Stimulated activated naive CD8-positive, alpha-beta T cell treated with anti-CD3 and anti-CD28 coated beads, Interleukin-15, amount 100 ng/mL, for 72 hours (primary cell): ENCODE measurements around the gene GSN.

Experiments used
- ATAC-seq: fragments of 150-1000 bp; cut with Tn5 transposase; 2 replicates; pipeline ENCODE4 v1.10.0; 2021; ENCODE audit warnings: mild to moderate bottlenecking, moderate library complexity
- DNase-seq, 2 donors: peaks; one replicate each; pipeline ENCODE4 v3.0.0; 2021 to 2022
- H3K27ac Mint-ChIP-seq, 2 donors: one replicate each; pipeline ENCODE4 v1.8.0; 2022; ENCODE audit warnings: mild to moderate bottlenecking in 2 of 2, mixed read lengths in 2 of 2, moderate library complexity in 2 of 2
- H3K27me3 Mint-ChIP-seq: one replicate; pipeline ENCODE4 v1.8.0; 2022; ENCODE audit warnings: mixed read lengths
- H3K4me1 Mint-ChIP-seq: one replicate; pipeline ENCODE4 v1.8.0; 2022; ENCODE audit warnings: mild to moderate bottlenecking, mixed read lengths
- H3K4me3 Mint-ChIP-seq, 2 donors: one replicate each; pipeline ENCODE4 v1.8.0; 2022; ENCODE audit warnings: mild to moderate bottlenecking in 2 of 2, mixed read lengths in 2 of 2, moderate library complexity in 1 of 2
- H3K9me3 Mint-ChIP-seq, 2 donors: one replicate each; pipeline ENCODE4 v1.8.0; 2022; ENCODE audit warnings: mixed read lengths in 2 of 2

GSN gene

DNA sequence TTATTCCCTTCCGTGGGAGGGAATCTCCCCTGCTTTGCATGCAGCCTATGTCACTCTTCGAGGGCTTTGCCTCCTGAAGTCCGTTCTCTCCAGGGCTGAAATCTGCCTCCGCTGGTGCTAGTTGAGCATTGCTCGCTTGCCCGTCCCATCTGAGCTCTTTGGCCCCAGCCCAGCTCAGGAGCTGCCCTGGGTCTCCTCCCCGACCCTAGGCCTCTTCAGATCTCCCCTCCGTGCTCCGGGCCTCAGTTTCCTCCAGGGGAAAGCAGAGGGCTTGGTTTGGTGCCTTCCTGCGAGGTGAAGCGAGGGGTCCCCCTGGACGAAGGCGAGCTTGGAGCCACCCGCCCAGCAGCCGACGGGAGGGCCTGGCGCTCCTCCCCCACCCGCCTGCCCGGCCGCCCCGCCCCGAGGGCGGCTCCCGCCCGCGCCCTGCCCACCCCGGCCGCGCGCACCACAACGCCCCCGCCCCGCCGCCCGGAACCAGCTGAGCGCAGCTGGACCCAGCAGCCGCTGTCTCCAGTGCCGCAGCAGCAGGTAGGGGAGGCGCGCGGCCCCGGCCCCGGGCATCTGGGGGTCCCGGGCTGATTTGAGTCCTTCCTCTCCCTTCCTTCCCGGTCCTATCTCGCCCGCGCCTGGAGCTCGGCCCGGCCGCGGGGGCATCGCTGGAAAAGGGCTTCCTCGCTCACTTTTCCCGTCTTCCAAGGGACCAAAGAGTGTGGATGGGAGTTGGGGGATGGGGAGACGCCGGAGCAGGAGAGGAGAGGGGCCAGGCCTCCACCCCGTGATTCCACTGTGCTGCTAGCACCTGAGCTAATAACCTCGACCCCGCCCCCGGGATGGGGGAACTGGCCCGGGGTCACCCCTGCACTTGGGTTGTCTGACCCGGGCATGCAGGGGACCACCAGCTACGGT is at the start of gene GSN:
GSN (plus strand) TSS at position 474 of the 909 bp plus-strand sequence. CDS start 33,810 bp downstream, outside the sequence.
- DNase-seq: peak; percentile 24 to 30
- Mint-ChIP-seq H3K4me1 (peaks cover 29% of the 10 kb centered on the region), H3K9me3 (no peaks in the 10 kb centered on the region), H3K4me3 (peak within 1 kb of the TSS; percentile 78 to 86), H3K27me3 (peaks cover 34% of the 10 kb centered on the region), H3K27ac (peak within 1 kb of the TSS; percentile 66 to 71)
- peak; percentile 87 for ATAC-seq

DNA sequence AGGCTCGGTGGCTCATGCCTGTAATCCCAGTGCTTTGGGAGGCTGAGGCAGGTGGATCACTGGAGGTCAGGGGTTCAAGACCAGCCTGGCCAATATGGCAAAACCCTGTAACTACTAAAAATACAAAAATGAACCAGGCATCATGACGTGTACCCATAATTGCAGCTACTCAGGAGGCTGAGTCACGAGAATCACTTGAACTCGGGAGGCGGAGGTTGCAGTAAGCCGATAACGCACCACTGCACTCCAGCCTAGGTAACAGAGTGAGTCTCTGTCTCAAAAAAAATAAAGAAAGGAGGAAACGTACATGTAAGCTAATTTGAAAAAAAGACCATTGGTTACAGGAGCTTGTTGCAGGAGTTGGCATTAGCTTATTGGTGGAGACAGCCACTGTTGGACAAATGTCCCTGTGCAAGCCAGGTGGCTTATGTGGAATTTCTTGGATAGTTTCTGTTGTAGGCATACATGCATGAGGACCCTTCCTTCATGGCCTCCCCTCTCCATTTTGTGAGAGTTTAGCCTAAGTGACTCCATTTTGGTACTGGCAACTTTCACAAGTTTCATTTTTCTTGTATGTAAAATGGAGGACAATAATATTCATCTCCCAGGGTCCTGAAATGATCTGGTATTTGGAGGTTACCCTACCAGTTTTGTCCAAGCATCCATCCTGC is 49.5 kb upstream of the GSN start:
- H3K27ac Mint-ChIP-seq: no peak overlapping the region
- H3K27me3 Mint-ChIP-seq: no peaks in the 10 kb centered on the region
- no peak overlapping the region for H3K4me3 Mint-ChIP-seq
- no peak for DNase-seq
- H3K4me1 Mint-ChIP-seq: peaks cover 26% of the 10 kb centered on the region
- H3K9me3 Mint-ChIP-seq: no peaks in the 10 kb centered on the region
- ATAC-seq: no peak

DNA sequence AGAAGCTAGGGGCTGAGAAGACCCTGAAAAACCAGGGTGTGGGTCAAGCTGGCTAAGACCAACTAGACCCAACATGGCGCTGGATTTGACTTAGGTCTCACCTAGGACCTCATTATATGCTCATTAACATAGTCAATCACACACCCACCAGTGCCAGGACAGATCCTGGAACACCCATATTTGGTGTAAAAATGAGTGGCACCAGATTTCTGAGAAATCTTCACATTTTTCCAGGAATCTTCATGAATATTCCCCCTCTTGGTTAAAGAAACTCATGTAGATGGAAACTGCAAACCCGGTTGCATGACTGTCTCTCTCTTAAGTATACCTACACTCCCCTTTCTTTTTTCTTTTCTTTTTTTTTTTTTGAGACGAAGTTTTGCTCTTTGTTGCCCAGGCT is 48.4 kb upstream of the GSN start:
- Mint-ChIP-seq H3K27ac (no peak overlapping the region), H3K4me1 (peaks cover 26% of the 10 kb centered on the region), H3K4me3 (no peak overlapping the region), H3K9me3 (no peaks in the 10 kb centered on the region), H3K27me3 (no peaks in the 10 kb centered on the region)
- no peak for ATAC-seq
- DNase-seq: no peak

DNA sequence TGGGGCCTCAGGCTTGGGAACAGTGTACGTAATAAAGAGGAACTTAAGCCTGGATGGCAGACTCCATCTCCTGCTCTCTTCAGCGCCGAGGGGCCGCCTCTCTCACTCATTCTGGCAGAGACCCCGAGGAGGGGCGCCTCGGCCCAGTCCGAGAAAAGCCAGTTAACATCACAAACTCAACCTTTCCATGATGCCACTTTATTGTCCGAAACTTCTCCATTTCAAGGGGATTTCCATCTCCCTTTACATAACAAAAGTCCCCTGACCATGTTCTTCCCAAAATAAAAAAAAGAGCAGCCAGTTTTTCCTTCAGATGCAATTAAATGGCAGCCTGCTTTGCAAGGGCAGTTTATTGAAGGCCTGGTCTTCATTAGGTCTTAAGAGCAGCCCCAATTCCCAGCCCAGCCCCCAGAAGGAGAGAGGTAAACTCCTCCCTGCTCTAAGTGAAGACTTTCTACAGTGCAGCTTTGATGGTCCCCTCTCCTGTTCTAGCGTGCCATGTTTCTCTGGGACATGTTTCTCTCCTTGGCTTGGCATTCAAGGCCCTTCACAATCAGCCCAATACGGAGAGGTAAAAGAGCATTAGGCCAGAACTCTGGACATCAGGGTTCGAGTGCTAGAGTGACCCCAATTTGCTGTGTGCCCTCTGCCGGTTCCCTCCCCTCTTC is 46.8 kb upstream of the GSN start:
- no peak for ATAC-seq
- no peaks in the 10 kb centered on the region for H3K27me3 Mint-ChIP-seq
- no peak for DNase-seq
- H3K4me3 Mint-ChIP-seq: no peak overlapping the region
- H3K27ac Mint-ChIP-seq: no peak overlapping the region
- no peaks in the 10 kb centered on the region for H3K9me3 Mint-ChIP-seq
- H3K4me1 Mint-ChIP-seq: peaks cover 25% of the 10 kb centered on the region

DNA sequence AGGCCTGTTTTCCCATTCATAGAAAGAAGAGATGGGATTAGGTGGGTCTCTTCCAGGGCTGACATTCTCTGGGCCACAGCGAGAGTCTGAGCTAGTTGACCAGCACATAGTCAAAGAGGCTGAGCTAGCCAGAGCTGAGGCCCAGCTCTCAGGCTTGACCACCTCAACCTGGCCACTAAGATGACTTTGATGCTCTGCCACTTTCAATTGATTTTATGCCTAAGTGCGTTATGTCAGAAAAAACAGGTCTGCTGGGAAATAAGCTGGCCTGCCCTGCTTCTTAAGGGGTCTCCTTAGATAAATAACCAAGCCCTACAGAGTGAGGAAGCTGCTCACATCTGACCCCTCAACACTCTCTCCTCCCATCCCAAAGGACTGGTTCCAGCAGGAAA is 46.3 kb upstream of the GSN start:
- no peak overlapping the region for H3K4me3 Mint-ChIP-seq
- DNase-seq: no peak
- ATAC-seq: no peak
- no peaks in the 10 kb centered on the region for H3K9me3 Mint-ChIP-seq
- peaks cover 20% of the 10 kb centered on the region for H3K4me1 Mint-ChIP-seq
- no peaks in the 10 kb centered on the region for H3K27me3 Mint-ChIP-seq
- no peak overlapping the region for H3K27ac Mint-ChIP-seq

DNA sequence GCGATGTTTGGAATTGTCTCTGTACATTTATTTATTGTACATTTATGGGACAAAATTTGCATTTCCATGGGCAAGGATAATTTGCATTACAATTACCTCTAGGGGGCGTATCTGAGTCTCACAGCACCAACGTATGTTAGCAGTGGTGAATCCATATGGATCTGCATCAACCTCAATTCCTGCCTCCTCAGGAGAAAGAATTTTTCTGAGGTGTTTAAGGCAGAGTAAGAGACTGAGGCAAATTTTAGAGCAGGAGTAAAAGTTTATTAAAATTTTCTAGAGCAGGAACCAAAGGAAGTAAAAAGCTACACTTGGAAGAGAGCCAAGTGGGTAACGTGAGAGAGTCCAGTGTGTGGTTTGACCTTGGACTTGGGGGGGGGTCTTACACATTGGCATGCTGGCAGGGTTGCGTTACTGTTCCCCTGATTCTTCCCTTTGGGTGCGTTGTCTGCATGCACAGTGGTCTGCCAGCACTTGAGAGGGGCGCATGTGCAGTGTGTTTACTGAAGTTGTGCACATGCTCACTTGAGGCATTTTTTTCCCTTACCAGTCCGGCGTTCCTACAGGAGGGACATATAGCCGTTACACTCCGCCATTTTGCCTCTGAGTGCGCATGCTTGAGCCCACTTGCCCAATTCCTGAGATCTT is 45.3 kb upstream of the GSN start:
- Mint-ChIP-seq H3K27ac (no peak overlapping the region), H3K4me3 (no peak overlapping the region), H3K4me1 (peaks cover 19% of the 10 kb centered on the region), H3K27me3 (no peaks in the 10 kb centered on the region), H3K9me3 (no peaks in the 10 kb centered on the region)
- DNase-seq (no peak), ATAC-seq (no peak)

DNA sequence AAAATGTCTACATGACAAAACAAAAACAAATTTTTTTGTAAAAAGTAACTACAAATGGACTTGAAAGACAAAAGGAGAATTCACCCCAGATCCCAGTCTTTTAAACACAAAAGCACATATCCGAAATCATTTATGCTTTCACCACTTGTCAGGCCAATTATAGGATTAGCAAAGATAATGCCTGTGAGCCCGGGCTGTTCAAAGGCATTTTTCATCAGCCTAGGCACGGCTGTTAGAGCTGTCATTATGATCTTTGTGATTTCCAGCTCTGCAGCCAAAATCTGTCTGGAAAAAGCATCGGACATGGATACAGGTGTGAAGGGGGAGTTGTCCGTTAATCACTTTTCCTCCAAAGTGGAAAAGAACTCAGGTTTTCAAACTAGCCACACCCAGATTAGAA is 42.7 kb upstream of the GSN start:
- ATAC-seq: no peak
- no peak for DNase-seq
- Mint-ChIP-seq H3K4me1 (peaks cover 3% of the 10 kb centered on the region), H3K27ac (no peak overlapping the region), H3K9me3 (no peaks in the 10 kb centered on the region), H3K27me3 (no peaks in the 10 kb centered on the region), H3K4me3 (no peak overlapping the region)

DNA sequence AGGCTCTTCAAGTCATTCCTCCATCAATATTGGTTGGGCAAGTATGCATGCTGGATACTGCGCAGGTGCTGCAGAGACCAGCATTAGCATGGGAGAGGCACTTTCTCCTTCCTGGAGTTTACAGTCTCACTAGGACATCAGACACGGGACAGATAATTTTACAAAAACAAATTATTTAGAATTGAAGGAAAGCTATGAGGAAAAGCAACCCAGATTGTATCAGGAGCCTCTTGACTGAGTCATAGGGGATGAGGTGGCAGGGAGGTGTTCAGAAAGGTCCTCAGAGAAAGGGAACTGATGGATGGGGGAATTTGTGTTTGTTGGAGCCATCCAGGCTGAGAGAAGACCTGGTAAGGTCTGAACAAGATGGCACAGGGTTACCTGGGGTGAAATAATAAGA is 41.8 kb upstream of the GSN start:
- Mint-ChIP-seq H3K27me3 (no peaks in the 10 kb centered on the region), H3K4me3 (no peak overlapping the region), H3K4me1 (no peaks in the 10 kb centered on the region), H3K9me3 (no peaks in the 10 kb centered on the region), H3K27ac (no peak overlapping the region)
- ATAC-seq (no peak), DNase-seq (no peak)

DNA sequence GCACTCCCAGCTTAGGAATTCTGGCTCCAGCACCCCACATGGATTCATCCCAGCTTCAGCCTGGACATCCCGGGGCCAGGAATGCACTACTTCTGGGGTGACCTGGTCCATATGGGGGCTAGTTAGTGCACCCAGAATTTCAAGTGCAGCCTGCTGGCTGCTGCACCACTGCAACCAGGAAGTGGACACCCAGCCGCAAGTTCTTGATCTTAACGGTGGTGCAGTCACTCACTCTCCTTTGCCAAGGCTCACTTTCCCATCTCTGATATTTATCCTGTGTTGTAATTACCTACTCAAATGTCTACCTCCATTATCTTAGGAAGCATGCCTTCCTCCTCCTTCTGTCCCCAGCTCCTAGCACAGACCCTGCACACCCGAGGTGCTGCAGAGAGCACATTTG is 40.1 kb upstream of the GSN start:
- Mint-ChIP-seq H3K27me3 (no peaks in the 10 kb centered on the region), H3K4me3 (no peak overlapping the region), H3K4me1 (no peaks in the 10 kb centered on the region), H3K9me3 (no peaks in the 10 kb centered on the region), H3K27ac (peak overlapping the region in 1 of 2 donors; percentile 25)
- ATAC-seq (no peak), DNase-seq (no peak)

DNA sequence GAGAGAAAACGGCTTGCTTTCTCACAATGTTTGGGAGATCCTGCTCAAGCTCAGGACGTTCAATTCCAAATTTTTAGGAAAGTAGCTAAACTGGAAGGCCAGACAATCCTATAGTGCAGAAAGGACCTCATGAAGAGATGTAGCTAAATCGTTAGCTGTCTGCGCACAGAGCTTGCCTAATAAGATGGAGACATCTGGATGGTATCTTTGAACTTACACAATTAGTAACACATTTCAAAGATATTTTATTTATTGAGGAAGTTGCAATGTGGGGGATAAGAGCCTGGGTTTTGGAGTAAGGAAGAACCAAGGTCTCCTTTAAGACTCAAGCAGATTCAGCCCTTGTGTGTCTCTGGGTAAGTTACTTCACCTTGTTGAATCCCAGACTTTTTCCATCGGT is 37.7 kb upstream of the GSN start:
- DNase-seq (no peak), ATAC-seq (no peak)
- no peak overlapping the region for H3K27ac Mint-ChIP-seq
- H3K4me3 Mint-ChIP-seq: no peak overlapping the region
- no peaks in the 10 kb centered on the region for H3K27me3 Mint-ChIP-seq
- no peaks in the 10 kb centered on the region for H3K9me3 Mint-ChIP-seq
- H3K4me1 Mint-ChIP-seq: no peaks in the 10 kb centered on the region

DNA sequence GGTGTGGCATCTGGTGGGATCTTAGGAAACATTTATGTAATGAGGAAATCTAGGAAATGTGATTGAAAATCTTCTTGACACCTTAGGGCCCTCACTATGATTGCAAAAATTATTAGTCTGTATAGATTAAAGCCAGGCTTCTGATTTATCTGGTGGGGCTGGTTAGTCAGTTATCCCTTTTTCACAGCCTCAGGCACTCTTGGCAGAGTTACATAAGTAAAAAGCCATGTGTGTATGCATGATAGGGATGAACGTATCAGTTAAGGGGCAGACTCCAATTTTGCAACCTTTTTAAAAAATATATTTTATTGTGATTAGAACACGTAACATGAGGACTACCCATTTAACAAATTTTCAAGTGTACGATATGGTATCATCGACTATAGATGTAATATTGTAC is 35.7 kb upstream of the GSN start:
- ATAC-seq (no peak), DNase-seq (no peak)
- no peaks in the 10 kb centered on the region for H3K4me1 Mint-ChIP-seq
- no peak overlapping the region for H3K27ac Mint-ChIP-seq
- H3K27me3 Mint-ChIP-seq: no peaks in the 10 kb centered on the region
- no peak overlapping the region for H3K4me3 Mint-ChIP-seq
- no peaks in the 10 kb centered on the region for H3K9me3 Mint-ChIP-seq

DNA sequence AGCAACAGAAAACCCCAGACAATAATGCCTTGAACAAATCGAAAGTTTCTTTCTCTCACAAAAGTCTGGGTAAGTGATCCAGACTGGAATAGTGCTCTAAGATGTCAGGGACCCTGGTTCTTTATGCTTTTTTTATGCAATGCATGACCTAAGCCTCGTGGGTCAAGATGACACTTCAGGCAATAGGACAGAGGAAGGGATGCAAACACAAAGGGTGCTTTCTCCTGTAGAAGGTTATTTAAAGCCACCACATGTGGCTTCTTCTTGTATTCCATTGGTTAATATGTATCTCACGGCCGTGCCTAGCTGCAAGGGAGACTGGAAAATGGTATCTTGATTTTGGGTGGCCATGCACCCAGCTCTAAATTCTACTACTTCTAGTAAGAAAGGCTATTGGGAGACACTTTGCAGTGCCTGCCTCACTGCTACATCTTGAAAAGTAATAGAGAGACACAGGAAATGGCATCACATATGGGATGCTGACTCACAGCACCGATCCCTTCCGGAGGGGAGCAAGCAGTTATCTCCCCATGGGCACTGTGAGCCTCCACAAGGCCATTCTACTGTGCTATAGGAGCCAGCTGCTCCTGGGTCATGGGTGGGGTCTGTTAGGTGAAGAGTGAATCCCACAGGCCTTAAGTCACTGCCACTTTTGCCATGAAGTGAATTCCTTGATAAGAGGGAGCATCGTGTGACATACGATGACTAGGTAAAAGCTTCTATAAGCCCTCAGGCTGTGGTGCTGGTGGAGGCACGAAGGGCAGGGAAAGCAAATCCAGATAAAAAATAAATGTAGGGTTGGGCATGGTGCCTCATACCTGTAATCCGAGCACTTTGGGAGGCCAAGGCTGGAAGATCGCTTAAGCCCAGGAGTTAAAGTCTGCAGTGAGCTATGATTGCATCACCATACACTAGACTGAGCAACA is 33.8 kb upstream of the GSN start:
- Mint-ChIP-seq H3K27ac (no peak overlapping the region), H3K4me3 (no peak overlapping the region), H3K9me3 (no peaks in the 10 kb centered on the region), H3K27me3 (no peaks in the 10 kb centered on the region), H3K4me1 (no peaks in the 10 kb centered on the region)
- ATAC-seq (no peak), DNase-seq (no peak)

DNA sequence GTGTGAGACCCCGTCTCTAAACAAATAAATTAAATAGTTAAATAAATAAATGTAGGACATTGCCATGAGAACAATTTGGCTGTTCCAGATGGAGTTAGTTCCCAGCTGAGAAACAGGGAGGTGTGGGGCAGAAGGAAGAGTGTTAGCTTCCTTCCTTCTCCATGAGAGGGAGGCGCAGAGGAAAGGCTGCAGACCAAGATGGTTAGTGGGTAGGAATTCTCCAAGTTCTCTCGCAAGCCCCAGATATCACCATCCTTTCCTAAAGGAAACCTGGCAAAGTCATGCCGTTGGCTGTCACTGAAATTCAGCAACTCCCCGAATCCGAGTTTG is 33.2 kb upstream of the GSN start:
- H3K27me3 Mint-ChIP-seq: no peaks in the 10 kb centered on the region
- ATAC-seq (no peak), DNase-seq (no peak)
- no peaks in the 10 kb centered on the region for H3K9me3 Mint-ChIP-seq
- H3K4me1 Mint-ChIP-seq: no peaks in the 10 kb centered on the region
- no peak overlapping the region for H3K27ac Mint-ChIP-seq
- H3K4me3 Mint-ChIP-seq: no peak overlapping the region

DNA sequence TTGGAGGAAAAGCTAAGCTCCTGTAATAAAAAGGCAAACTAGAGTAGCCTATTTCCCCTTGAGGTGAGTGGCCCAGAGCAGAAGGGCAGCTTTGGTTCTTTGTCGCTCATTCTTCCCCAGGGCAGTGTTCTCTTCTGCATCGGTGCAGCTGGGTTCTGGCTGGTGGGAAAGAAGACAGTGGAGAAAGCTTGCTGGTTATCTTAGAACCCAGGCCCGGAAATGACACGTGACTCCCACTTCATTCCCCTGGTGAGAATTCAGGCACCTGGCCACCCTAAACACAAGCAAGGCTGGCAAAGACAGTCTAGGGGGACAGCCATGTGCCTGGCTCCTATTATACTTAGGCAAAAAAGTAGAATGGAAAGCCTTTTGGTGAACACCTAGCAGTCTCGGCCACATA is 32.5 kb upstream of the GSN start:
- ATAC-seq (no peak), DNase-seq (no peak)
- H3K27ac Mint-ChIP-seq: no peak overlapping the region
- no peaks in the 10 kb centered on the region for H3K9me3 Mint-ChIP-seq
- H3K4me3 Mint-ChIP-seq: no peak overlapping the region
- H3K27me3 Mint-ChIP-seq: no peaks in the 10 kb centered on the region
- H3K4me1 Mint-ChIP-seq: no peaks in the 10 kb centered on the region

DNA sequence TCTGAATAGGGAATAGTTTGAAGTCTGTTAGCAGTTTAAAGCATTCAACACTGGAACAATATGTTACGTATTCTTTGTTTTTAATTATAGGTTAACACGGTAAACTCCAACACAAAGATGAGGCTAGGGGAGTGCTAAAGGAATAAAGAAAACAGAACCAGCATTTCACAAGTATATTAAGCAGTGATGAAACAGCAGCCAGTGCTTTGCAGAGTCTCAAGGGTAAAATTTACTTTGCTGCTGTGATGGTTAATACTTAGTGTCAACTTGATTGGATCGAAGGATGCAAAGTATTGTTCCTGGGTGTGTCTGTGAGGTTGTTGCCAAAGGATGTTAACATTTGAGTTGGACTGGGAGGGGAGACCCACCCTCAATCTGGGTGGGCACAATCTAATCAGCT is 30.0 kb upstream of the GSN start:
- ATAC-seq (no peak), DNase-seq (no peak)
- Mint-ChIP-seq H3K4me3 (no peak overlapping the region), H3K4me1 (no peaks in the 10 kb centered on the region), H3K9me3 (no peaks in the 10 kb centered on the region), H3K27ac (no peak overlapping the region), H3K27me3 (no peaks in the 10 kb centered on the region)
